Suprapubic skin (tissue), 4 donors: ENCODE measurements around the gene ZMYND15. TPM values are rescaled to one million over a fixed set of nuclear protein-coding genes. Genes with fewer than 3 reads are reported as not detected.

Source experiments
- DNase-seq, 2 donors: peaks; one replicate each; pipeline ENCODE4 v3.0.0-alpha.2; 2019; ENCODE audit warnings: low spot score in 2 of 2
- H3K27ac ChIP-seq: fragments of 200-600 bp; sonication (generic); one replicate; pipeline ENCODE4 v1.5.1; 2019
- H3K27me3 ChIP-seq: fragments of 200-600 bp; sonication (generic); one replicate; pipeline ENCODE4 v1.5.1; 2019
- H3K36me3 ChIP-seq: fragments of 200-600 bp; sonication (generic); one replicate; pipeline ENCODE4 v1.5.1; 2019
- H3K4me1 ChIP-seq: fragments of 200-600 bp; sonication (generic); one replicate; pipeline ENCODE4 v1.5.1; 2019
- H3K4me3 ChIP-seq: fragments of 200-600 bp; sonication (generic); one replicate; pipeline ENCODE4 v1.5.1; 2019; ENCODE audit warnings: mild to moderate bottlenecking
- H3K9me3 ChIP-seq: fragments of 200-600 bp; sonication (generic); one replicate; pipeline ENCODE4 v1.5.1; 2019
- CTCF ChIP-seq, 2 donors: fragments of 200-600 bp in 1 of 2; fragments of 450-650 bp in 1 of 2; sonication (generic) in 1 of 2; IDR thresholded peaks; one replicate each; pipeline ENCODE4 v1.5.1; 2016 to 2019; ENCODE audit warnings: antibody characterized with exemption in 2 of 2, mild to moderate bottlenecking in 1 of 2, moderate library complexity in 1 of 2
- EP300 ChIP-seq: sonication (generic); formaldehyde crosslinking; IDR thresholded peaks from one replicate; pipeline ENCODE4 v1.6.1; 2017; ENCODE audit warnings: antibody characterized with exemption
- POLR2A ChIP-seq, 2 donors: fragments of 450-650 bp; IDR thresholded peaks; one replicate each; pipeline ENCODE4 v1.6.1; 2017; ENCODE audit warnings: antibody characterized with exemption in 2 of 2, mild to moderate bottlenecking in 2 of 2, moderate library complexity in 2 of 2
- POLR2AphosphoS5 ChIP-seq, 3 donors: sonication (generic); formaldehyde crosslinking; IDR thresholded peaks; one replicate each; pipeline ENCODE4 v1.6.1; 2017; ENCODE audit warnings: antibody characterized with exemption in 3 of 3
- WGBS: methylation state at CpG from one replicate; pipeline ENCODE4 v1.1.5; 2018; 5-methylcytosine and 5-hydroxymethylcytosine counted together
- total RNA-seq, 4 donors: library from RNA; depleted of rRNA; stranded (reverse); fragments of >200 nt; gene quantifications; one replicate each; pipeline ENCODE4 v1.1.0, GENCODE V29; 2016

The ZMYND15 gene
- total RNA-seq, 4 donors from 2014 or later = 0.40 to 2.8 (median 1.3) TPM

GRCh38 chr17:4740584-4740983 is 951 bp downstream of the ZMYND15 start:
- no peaks in the 10 kb centered on the region for H3K9me3 ChIP-seq
- H3K27me3 ChIP-seq = peaks cover 12% of the 10 kb centered on the region
- WGBS = 95% methylated on average over 8 of the region's 8 CpGs
- peaks cover 27% of the 10 kb centered on the region for H3K4me1 ChIP-seq
- no peaks in the 10 kb centered on the region for H3K36me3 ChIP-seq
- H3K4me3 ChIP-seq = peak overlapping the region; percentile 90
- TF ChIP-seq POLR2A (IDR thresholded peaks at IDR 0.05) = no peak
- TF ChIP-seq CTCF (IDR thresholded peaks at IDR 0.05) = no peak
- TF ChIP-seq POLR2AphosphoS5 (IDR thresholded peaks at IDR 0.05) = no peak
- TF ChIP-seq EP300 = no peak
- no peak overlapping the region for H3K27ac ChIP-seq
- no peak for DNase-seq

- H3K36me3 ChIP-seq = no peaks in the 10 kb centered on the region
- H3K4me1 ChIP-seq = peaks cover 28% of the 10 kb centered on the region
- H3K4me3 ChIP-seq = no peak overlapping the region
- no peak overlapping the region for H3K27ac ChIP-seq
- TF ChIP-seq POLR2A (IDR thresholded peaks at IDR 0.05) (no peak), POLR2AphosphoS5 (IDR thresholded peaks at IDR 0.05) (no peak), CTCF (IDR thresholded peaks at IDR 0.05) (no peak), EP300 (no peak)
- WGBS = 91% methylated on average over 8 of the region's 8 CpGs
- DNase-seq = no peak
- H3K27me3 ChIP-seq = peaks cover 14% of the 10 kb centered on the region
- no peaks in the 10 kb centered on the region for H3K9me3 ChIP-seq
Observed at GRCh38 chr17:4741544-4741943, 1.9 kb downstream of the ZMYND15 start.

GRCh38 chr17:4742133-4742532 is 2.5 kb downstream of the ZMYND15 start:
- Histone ChIP-seq H3K27me3 (peaks cover 14% of the 10 kb centered on the region), H3K4me3 (no peak overlapping the region), H3K27ac (no peak overlapping the region), H3K4me1 (peaks cover 28% of the 10 kb centered on the region), H3K36me3 (no peaks in the 10 kb centered on the region), H3K9me3 (no peaks in the 10 kb centered on the region)
- DNase-seq = no peak
- TF ChIP-seq CTCF (IDR thresholded peaks at IDR 0.05) (no peak), POLR2AphosphoS5 (IDR thresholded peaks at IDR 0.05) (no peak), EP300 (no peak), POLR2A (IDR thresholded peaks at IDR 0.05) (no peak)
- 64% methylated on average over 9 of the region's 9 CpGs for WGBS

GRCh38 chr17:4742629-4743028 is 3.0 kb downstream of the ZMYND15 start:
- no peaks in the 10 kb centered on the region for H3K36me3 ChIP-seq
- H3K4me3 ChIP-seq = no peak overlapping the region
- H3K27me3 ChIP-seq = peaks cover 14% of the 10 kb centered on the region
- TF ChIP-seq POLR2AphosphoS5 (IDR thresholded peaks at IDR 0.05) = no peak
- no peak for TF ChIP-seq CTCF (IDR thresholded peaks at IDR 0.05)
- no peak for TF ChIP-seq EP300
- no peak for TF ChIP-seq POLR2A (IDR thresholded peaks at IDR 0.05)
- no peak for DNase-seq
- H3K27ac ChIP-seq = no peak overlapping the region
- WGBS = 74% methylated on average over 9 of the region's 10 CpGs
- H3K4me1 ChIP-seq = peaks cover 28% of the 10 kb centered on the region
- H3K9me3 ChIP-seq = no peaks in the 10 kb centered on the region

GRCh38 chr17:4743216-4743615 is 3.6 kb downstream of the ZMYND15 start:
- WGBS = 90% methylated on average over 5 of the region's 8 CpGs

More at GRCh38 chr17:4743216-4743615, 3.6 kb downstream of the ZMYND15 start:
- Histone ChIP-seq H3K27ac (no peak overlapping the region), H3K4me1 (peaks cover 26% of the 10 kb centered on the region), H3K27me3 (peaks cover 14% of the 10 kb centered on the region), H3K4me3 (no peak overlapping the region), H3K36me3 (no peaks in the 10 kb centered on the region), H3K9me3 (no peaks in the 10 kb centered on the region)
- TF ChIP-seq POLR2AphosphoS5 (IDR thresholded peaks at IDR 0.05) (no peak), CTCF (IDR thresholded peaks at IDR 0.05) (no peak), POLR2A (IDR thresholded peaks at IDR 0.05) (no peak), EP300 (no peak)
- DNase-seq = no peak
